HepG2 (cell line): ENCODE data around the gene RFFL. TPM values are rescaled to one million over a fixed set of nuclear protein-coding genes. Genes with fewer than 3 reads are reported as not detected.
A peak's percentile ranks its signal among the peaks of the same experiment; 100 is the strongest.

Experiments used
- ARID2 ChIP-seq: sonication (generic); formaldehyde crosslinking; IDR thresholded peaks from 2 replicates; pipeline ENCODE4 v1.8.1; 2022; ENCODE audit warnings: mild to moderate bottlenecking, missing genetic modification reagents, borderline replicate concordance
- ARNTL ChIP-seq: sonication (generic); formaldehyde crosslinking; IDR thresholded peaks from 2 replicates; pipeline ENCODE4 v1.4.0; 2020; ENCODE audit warnings: mild to moderate bottlenecking, missing genetic modification reagents
- GLI4 ChIP-seq: sonication (generic); formaldehyde crosslinking; IDR thresholded peaks from 2 replicates; pipeline ENCODE4 v1.5.1; 2020; ENCODE audit warnings: missing genetic modification reagents, mild to moderate bottlenecking, moderate library complexity, borderline replicate concordance
- JUNB ChIP-seq: sonication (generic); formaldehyde crosslinking; IDR thresholded peaks from 2 replicates; pipeline ENCODE4 v1.8.0; 2022; ENCODE audit warnings: missing genetic modification reagents, mild to moderate bottlenecking, borderline replicate concordance
- KLF13 ChIP-seq: sonication (generic); formaldehyde crosslinking; IDR thresholded peaks from 2 replicates; pipeline ENCODE4 v1.4.0; 2020; ENCODE audit warnings: mild to moderate bottlenecking, missing genetic modification reagents
- PAX8 ChIP-seq: sonication (generic); formaldehyde crosslinking; IDR thresholded peaks from 2 replicates; pipeline ENCODE4 v1.8.0; 2022; ENCODE audit warnings: mild to moderate bottlenecking, missing genetic modification reagents, borderline replicate concordance
- PCBP2 ChIP-seq: fragments of 200-400 bp; formaldehyde crosslinking; optimal IDR thresholded peaks from 2 replicates; pipeline ENCODE3; 2018; ENCODE audit warnings: low read length, low read depth; ENCODE audit not compliant: poor library complexity, severe bottlenecking
- SAFB2 ChIP-seq: sonication (generic); formaldehyde crosslinking; IDR thresholded peaks from 2 replicates; pipeline ENCODE4 v1.5.1; 2020; ENCODE audit warnings: missing genetic modification reagents, low read depth, mild to moderate bottlenecking, borderline replicate concordance
- SNRNP70 ChIP-seq: fragments of 200-400 bp; formaldehyde crosslinking; IDR thresholded peaks from 2 replicates; pipeline ENCODE4 v1.6.1; 2017; ENCODE audit warnings: mild to moderate bottlenecking, low read depth, low read length, moderate library complexity
- YEATS2 ChIP-seq: sonication (generic); formaldehyde crosslinking; IDR thresholded peaks from 2 replicates; pipeline ENCODE4 v1.4.0; 2020; ENCODE audit warnings: missing genetic modification reagents, borderline replicate concordance
- ZFP36L1 ChIP-seq: sonication (generic); formaldehyde crosslinking; IDR thresholded peaks from 2 replicates; pipeline ENCODE4 v1.8.0; 2022; ENCODE audit warnings: mild to moderate bottlenecking, missing genetic modification reagents, moderate library complexity
- ZNF12 ChIP-seq: sonication (generic); formaldehyde crosslinking; IDR thresholded peaks from 2 replicates; pipeline ENCODE4 v1.5.0; 2020; ENCODE audit warnings: missing genetic modification reagents
- ZNF224 ChIP-seq: sonication (generic); formaldehyde crosslinking; IDR thresholded peaks from 2 replicates; pipeline ENCODE4 v1.5.0; 2020; ENCODE audit warnings: mild to moderate bottlenecking, missing genetic modification reagents
- ZNF34 ChIP-seq: sonication (generic); formaldehyde crosslinking; IDR thresholded peaks from 2 replicates; pipeline ENCODE4 v1.4.0; 2020; ENCODE audit warnings: mild to moderate bottlenecking, missing genetic modification reagents, borderline replicate concordance
- ZNF354B ChIP-seq: sonication (generic); formaldehyde crosslinking; IDR thresholded peaks from 2 replicates; pipeline ENCODE4 v1.8.0; 2022; ENCODE audit warnings: mild to moderate bottlenecking, missing genetic modification reagents
- ZNF75D ChIP-seq: sonication (generic); formaldehyde crosslinking; IDR thresholded peaks from 2 replicates; pipeline ENCODE4 v1.8.1; 2023; ENCODE audit warnings: missing genetic modification reagents, mild to moderate bottlenecking, borderline replicate concordance
- ZNF761 ChIP-seq: sonication (generic); formaldehyde crosslinking; conservative IDR thresholded peaks from 2 replicates; pipeline ENCODE4 v1.4.0; 2020; ENCODE audit warnings: mild to moderate bottlenecking, missing genetic modification reagents
- ZNF768 ChIP-seq: sonication (generic); formaldehyde crosslinking; IDR thresholded peaks from 2 replicates; pipeline ENCODE4 v1.4.0; 2020; ENCODE audit warnings: missing genetic modification reagents
- ZSCAN12 ChIP-seq: sonication (generic); formaldehyde crosslinking; IDR thresholded peaks from 2 replicates; pipeline ENCODE4 v1.9.0; 2021; ENCODE audit warnings: mild to moderate bottlenecking, missing genetic modification reagents
- polyA plus RNA-seq, 8 experiments: library from polyadenylated mRNA; depleted of rRNA in 3 of 8; stranded (reverse) in 7 of 8; unstranded in 1 of 8; fragments of >200 nt; fragmentation: Illumina TruSeq in 4 of 8; extraction: Trizol in 4 of 8; gene quantifications; 2 replicates each; pipeline versions ENCODE4 v1.2.1 to v1.2.3, GENCODE V29; 2011 to 2016; ENCODE audit warnings: low read depth in 4 of 8, missing spikeins in 1 of 8, mixed read lengths in 1 of 8; ENCODE audit not compliant: insufficient read depth in 1 of 8
- total RNA-seq, 5 experiments: library from RNA; depleted of rRNA; stranded (reverse); fragments of >200 nt; fragmentation: Illumina TruSeq; extraction: Trizol; gene quantifications; 2 replicates each; pipeline ENCODE4 v1.2.3, GENCODE V29; 2016; ENCODE audit warnings: low read depth in 1 of 5
- TF ChIP-seq, protein P1 (sequence below): sonication (generic); formaldehyde crosslinking; IDR thresholded peaks from 2 replicates; pipeline ENCODE4 v1.4.0; 2020; ENCODE audit warnings: missing genetic modification reagents
- TF ChIP-seq, protein P2 (sequence below), 2 experiments: sonication (generic) in 1 of 2; formaldehyde crosslinking in 1 of 2; IDR thresholded peaks; 2 replicates each; pipeline versions ENCODE4 v1.4.0 to v1.6.1; 2016 to 2020; ENCODE audit warnings: borderline replicate concordance in 1 of 2, low read depth in 1 of 2, mild to moderate bottlenecking in 1 of 2, missing genetic modification reagents in 1 of 2
- TF ChIP-seq, protein P3 (sequence below): sonication (generic); formaldehyde crosslinking; IDR thresholded peaks from 2 replicates; pipeline ENCODE4 v1.5.0; 2020; ENCODE audit warnings: mild to moderate bottlenecking, missing genetic modification reagents
- TF ChIP-seq, protein P4 (sequence below): IDR thresholded peaks from 2 replicates; pipeline ENCODE4 v1.6.1; 2012; ENCODE audit warnings: inconsistent platforms

Gene RFFL
- total and polyA plus RNA-seq, 2 of the 13 experiments (the other 11 are each of a cell fraction or from before 2014, with no cell fraction given): 24.3 to 48.6 TPM

DNA sequence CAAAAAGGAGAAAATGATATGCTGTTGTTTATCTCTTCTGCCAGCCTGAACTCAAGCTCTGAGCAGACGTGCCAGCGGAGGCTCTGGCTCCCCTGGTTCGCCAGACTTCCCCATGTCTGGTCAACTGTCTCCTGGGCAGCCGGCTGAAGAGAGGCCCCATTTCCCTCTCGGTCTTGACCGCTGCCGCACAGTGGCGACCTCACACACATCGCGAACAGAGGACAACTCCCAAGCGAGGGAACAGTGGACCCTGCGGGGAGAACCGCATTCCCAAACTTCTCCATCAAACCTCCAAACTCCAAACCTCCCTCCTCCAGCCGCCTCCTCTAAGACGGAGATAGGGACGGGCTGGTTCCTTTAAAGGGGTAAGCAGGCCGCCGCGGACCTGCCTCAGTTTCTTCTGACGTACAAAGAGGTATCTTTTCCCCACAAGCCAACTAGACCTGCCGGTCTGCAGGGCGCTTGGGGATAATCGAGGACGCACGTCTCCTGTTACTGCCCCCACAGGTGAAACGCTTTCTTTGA, 24.9 kb upstream of the RFFL start (continued):
- no peak for TF ChIP-seq JUNB
- TF ChIP-seq ZNF224 (CRISPR knock-in tag): no peak
- no peak for TF ChIP-seq SNRNP70
- TF ChIP-seq PCBP2: no peak
- TF ChIP-seq, protein P1, sequence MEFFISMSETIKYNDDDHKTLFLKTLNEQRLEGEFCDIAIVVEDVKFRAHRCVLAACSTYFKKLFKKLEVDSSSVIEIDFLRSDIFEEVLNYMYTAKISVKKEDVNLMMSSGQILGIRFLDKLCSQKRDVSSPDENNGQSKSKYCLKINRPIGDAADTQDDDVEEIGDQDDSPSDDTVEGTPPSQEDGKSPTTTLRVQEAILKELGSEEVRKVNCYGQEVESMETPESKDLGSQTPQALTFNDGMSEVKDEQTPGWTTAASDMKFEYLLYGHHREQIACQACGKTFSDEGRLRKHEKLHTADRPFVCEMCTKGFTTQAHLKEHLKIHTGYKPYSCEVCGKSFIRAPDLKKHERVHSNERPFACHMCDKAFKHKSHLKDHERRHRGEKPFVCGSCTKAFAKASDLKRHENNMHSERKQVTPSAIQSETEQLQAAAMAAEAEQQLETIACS (CRISPR knock-in tag): no peak
- peak; percentile 57; the same call in 1 of the 2 replicates for TF ChIP-seq ZNF354B
- TF ChIP-seq, protein P2, sequence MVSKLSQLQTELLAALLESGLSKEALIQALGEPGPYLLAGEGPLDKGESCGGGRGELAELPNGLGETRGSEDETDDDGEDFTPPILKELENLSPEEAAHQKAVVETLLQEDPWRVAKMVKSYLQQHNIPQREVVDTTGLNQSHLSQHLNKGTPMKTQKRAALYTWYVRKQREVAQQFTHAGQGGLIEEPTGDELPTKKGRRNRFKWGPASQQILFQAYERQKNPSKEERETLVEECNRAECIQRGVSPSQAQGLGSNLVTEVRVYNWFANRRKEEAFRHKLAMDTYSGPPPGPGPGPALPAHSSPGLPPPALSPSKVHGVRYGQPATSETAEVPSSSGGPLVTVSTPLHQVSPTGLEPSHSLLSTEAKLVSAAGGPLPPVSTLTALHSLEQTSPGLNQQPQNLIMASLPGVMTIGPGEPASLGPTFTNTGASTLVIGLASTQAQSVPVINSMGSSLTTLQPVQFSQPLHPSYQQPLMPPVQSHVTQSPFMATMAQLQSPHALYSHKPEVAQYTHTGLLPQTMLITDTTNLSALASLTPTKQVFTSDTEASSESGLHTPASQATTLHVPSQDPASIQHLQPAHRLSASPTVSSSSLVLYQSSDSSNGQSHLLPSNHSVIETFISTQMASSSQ (IDR thresholded peaks at IDR 0.05; ENCODE audit: low read depth): no peak
- TF ChIP-seq, protein P2 (CRISPR knock-in tag; IDR thresholded peaks at IDR 0.05; ENCODE audit: borderline replicate concordance): no peak
- TF ChIP-seq ZNF761 (CRISPR knock-in tag): no peak
- no peak for TF ChIP-seq KLF13 (CRISPR knock-in tag)
- TF ChIP-seq, protein P3, sequence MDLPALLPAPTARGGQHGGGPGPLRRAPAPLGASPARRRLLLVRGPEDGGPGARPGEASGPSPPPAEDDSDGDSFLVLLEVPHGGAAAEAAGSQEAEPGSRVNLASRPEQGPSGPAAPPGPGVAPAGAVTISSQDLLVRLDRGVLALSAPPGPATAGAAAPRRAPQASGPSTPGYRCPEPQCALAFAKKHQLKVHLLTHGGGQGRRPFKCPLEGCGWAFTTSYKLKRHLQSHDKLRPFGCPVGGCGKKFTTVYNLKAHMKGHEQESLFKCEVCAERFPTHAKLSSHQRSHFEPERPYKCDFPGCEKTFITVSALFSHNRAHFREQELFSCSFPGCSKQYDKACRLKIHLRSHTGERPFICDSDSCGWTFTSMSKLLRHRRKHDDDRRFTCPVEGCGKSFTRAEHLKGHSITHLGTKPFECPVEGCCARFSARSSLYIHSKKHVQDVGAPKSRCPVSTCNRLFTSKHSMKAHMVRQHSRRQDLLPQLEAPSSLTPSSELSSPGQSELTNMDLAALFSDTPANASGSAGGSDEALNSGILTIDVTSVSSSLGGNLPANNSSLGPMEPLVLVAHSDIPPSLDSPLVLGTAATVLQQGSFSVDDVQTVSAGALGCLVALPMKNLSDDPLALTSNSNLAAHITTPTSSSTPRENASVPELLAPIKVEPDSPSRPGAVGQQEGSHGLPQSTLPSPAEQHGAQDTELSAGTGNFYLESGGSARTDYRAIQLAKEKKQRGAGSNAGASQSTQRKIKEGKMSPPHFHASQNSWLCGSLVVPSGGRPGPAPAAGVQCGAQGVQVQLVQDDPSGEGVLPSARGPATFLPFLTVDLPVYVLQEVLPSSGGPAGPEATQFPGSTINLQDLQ (CRISPR knock-in tag): no peak
- no peak for TF ChIP-seq GLI4 (CRISPR knock-in tag)
- no peak for TF ChIP-seq YEATS2 (CRISPR knock-in tag)
- TF ChIP-seq ZNF12: no peak
- TF ChIP-seq ZNF75D (CRISPR knock-in tag): no peak
- TF ChIP-seq PAX8 (CRISPR knock-in tag): no peak
- TF ChIP-seq ARNTL (CRISPR knock-in tag): no peak
- TF ChIP-seq ZFP36L1 (CRISPR knock-in tag): no peak
- TF ChIP-seq, protein P4, sequence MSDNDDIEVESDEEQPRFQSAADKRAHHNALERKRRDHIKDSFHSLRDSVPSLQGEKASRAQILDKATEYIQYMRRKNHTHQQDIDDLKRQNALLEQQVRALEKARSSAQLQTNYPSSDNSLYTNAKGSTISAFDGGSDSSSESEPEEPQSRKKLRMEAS: no peak
- no peak for TF ChIP-seq ZNF768 (CRISPR knock-in tag)
- no peak for TF ChIP-seq ZNF34 (CRISPR knock-in tag)
- TF ChIP-seq ZSCAN12 (CRISPR knock-in tag): no peak
- TF ChIP-seq SAFB2 (CRISPR knock-in tag): no peak
- TF ChIP-seq ARID2 (CRISPR knock-in tag): no peak
